HepG2 (cell line): ENCODE measurements around the gene PLD3.

Source experiments
- NR2F6 ChIP-seq, 2 experiments: IDR thresholded peaks; 2 replicates each; pipeline ENCODE4 v1.6.1; 2016; ENCODE audit warnings: antibody characterized with exemption in 1 of 2, mild to moderate bottlenecking in 1 of 2
- TCF7 ChIP-seq: sonication (generic); IDR thresholded peaks from 2 replicates; pipeline ENCODE4 v1.6.1; 2016; ENCODE audit warnings: antibody characterized with exemption, low read depth
- ZNF841 ChIP-seq: sonication (generic); formaldehyde crosslinking; IDR thresholded peaks from 2 replicates; pipeline ENCODE4 v1.8.1; 2023; ENCODE audit warnings: missing genetic modification reagents, borderline replicate concordance
- TF ChIP-seq, protein P1 (sequence below): sonication (generic); formaldehyde crosslinking; conservative IDR thresholded peaks from 2 replicates; pipeline ENCODE4 v1.8.0; 2022; ENCODE audit warnings: low read depth, missing genetic modification reagents

DNA sequence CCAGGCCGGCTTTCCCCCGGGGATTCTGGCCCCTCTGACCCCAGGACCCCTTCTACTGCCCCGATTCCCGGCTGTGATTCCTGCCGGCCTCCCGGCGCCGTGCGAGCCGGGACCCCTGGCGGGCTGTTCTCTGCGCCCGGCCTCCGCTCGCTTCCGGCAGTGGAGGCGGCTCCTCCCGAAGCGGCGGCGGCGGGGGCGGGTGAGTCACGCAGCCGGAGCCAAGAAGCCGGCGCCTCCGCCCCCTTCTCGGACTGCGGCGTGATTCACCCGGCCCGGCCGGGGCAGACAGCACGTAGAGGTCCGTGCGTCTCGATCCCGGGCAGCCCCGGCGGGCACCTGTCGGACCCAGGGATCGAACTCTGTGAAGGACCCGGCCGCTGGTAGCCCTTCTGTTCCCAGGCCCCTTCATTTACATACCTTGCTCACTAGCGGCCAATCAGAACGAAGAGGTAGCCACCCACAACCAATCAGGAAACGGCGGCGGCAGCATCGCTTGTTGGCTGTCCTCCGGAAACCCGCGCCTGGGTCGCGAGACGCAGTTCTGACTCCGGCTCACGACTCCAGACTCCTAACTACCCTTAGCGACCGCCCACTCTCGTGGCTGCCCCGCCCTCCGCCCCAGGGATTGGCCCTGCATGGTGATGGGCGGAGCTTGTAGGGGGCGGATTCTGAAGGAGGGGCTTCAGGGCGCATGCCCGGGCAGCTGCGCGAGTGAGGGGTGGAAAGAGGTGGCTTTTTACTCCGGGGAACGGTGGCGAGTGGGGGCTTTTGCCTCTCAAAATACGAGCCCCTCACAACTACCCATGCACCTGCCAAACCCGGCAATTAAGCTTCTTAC is 77.2 kb downstream of the PLD3 start, which contains the start of gene SERTAD1:
- TF ChIP-seq TCF7 = no peak
- no peak; the same call in 1 of the 2 replicates for TF ChIP-seq NR2F6 (IDR thresholded peaks at IDR 0.05)
- no peak for TF ChIP-seq NR2F6 (CRISPR knock-in tag; IDR thresholded peaks at IDR 0.05)
- TF ChIP-seq, protein P1, sequence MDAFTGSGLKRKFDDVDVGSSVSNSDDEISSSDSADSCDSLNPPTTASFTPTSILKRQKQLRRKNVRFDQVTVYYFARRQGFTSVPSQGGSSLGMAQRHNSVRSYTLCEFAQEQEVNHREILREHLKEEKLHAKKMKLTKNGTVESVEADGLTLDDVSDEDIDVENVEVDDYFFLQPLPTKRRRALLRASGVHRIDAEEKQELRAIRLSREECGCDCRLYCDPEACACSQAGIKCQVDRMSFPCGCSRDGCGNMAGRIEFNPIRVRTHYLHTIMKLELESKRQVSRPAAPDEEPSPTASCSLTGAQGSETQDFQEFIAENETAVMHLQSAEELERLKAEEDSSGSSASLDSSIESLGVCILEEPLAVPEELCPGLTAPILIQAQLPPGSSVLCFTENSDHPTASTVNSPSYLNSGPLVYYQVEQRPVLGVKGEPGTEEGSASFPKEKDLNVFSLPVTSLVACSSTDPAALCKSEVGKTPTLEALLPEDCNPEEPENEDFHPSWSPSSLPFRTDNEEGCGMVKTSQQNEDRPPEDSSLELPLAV (CRISPR knock-in tag) = no peak
- no peak for TF ChIP-seq ZNF841 (CRISPR knock-in tag)
